OCI-LY3 (cell line): ENCODE measurements around the gene TMPRSS13.

ENCODE experiments used
- EZH2phosphoT487 ChIP-seq: fragments of 200-600 bp; shearing (Covaris generic); IDR thresholded peaks from 2 replicates; pipeline ENCODE4 v1.6.1; 2018; ENCODE audit warnings: antibody characterized with exemption, mixed run types, low read depth
- TF ChIP-seq, protein P1 (sequence below): fragments of 200-600, 300-600 bp; sonication (generic); IDR thresholded peaks from 2 replicates; pipeline ENCODE4 v1.5.1; 2014; ENCODE audit warnings: antibody characterized with exemption, low read length, low read depth

GRCh38 chr11:117855912-117856651 lies 73.1 kb downstream of the TMPRSS13 start:
- TF ChIP-seq, protein P1, sequence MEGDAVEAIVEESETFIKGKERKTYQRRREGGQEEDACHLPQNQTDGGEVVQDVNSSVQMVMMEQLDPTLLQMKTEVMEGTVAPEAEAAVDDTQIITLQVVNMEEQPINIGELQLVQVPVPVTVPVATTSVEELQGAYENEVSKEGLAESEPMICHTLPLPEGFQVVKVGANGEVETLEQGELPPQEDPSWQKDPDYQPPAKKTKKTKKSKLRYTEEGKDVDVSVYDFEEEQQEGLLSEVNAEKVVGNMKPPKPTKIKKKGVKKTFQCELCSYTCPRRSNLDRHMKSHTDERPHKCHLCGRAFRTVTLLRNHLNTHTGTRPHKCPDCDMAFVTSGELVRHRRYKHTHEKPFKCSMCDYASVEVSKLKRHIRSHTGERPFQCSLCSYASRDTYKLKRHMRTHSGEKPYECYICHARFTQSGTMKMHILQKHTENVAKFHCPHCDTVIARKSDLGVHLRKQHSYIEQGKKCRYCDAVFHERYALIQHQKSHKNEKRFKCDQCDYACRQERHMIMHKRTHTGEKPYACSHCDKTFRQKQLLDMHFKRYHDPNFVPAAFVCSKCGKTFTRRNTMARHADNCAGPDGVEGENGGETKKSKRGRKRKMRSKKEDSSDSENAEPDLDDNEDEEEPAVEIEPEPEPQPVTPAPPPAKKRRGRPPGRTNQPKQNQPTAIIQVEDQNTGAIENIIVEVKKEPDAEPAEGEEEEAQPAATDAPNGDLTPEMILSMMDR = no peak
- no peak for TF ChIP-seq EZH2phosphoT487
